Kidney epithelial cell (primary cell): ENCODE measurements around the gene PRKCQ. TPM values are rescaled to one million over a fixed set of nuclear protein-coding genes. Genes with fewer than 3 reads are reported as not detected.

ENCODE experiments used
- DNase-seq: peaks from one replicate; pipeline ENCODE4 v3.0.0-alpha.2; 2010; ENCODE audit warnings: low read depth
- H3K27me3 ChIP-seq: 2 replicates; pipeline ENCODE4 v1.6.0; 2011; ENCODE audit warnings: low read length; ENCODE audit not compliant: control insufficient read depth, insufficient read depth
- H3K36me3 ChIP-seq: 2 replicates; pipeline ENCODE4 v1.5.1; 2011; ENCODE audit warnings: low read length; ENCODE audit not compliant: control insufficient read depth, insufficient read depth
- H3K4me3 ChIP-seq: 2 replicates; pipeline ENCODE4 v1.5.1; 2011; ENCODE audit warnings: low read depth, mild to moderate bottlenecking, control low read depth, low read length
- total RNA-seq: library from RNA; depleted of rRNA; stranded (reverse); fragments of >200 nt; gene quantifications from 2 replicates; pipeline ENCODE4 v1.2.3, GENCODE V29; 2015
- TF ChIP-seq, protein P1 (sequence below): IDR thresholded peaks from 2 replicates; pipeline ENCODE4 v1.5.1; 2011; ENCODE audit warnings: mild to moderate bottlenecking, moderate library complexity, low read length, control low read depth, inconsistent platforms; ENCODE audit not compliant: insufficient read depth, poor library complexity, severe bottlenecking

PRKCQ gene
- total RNA-seq = 7.7 and 8.1 TPM in 2 replicates

DNA sequence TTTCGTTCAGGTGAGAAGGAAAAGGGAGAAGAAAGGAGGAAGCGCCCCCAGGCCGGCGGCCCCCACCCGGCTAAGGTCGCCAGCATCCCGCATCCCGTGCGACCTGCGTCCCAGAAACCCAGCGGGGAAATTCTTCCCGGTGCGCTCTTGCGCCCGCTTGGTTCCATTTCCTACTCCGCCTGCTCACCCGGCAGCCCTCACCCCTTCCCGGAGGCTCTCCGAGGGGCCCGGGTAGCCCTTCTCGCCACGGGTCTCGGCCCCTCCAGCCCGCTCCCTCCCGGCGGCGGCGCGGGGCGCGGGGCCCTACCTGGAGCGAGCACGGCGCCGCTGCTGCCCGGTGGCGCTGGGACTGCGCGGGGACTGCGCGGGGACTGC, at the start of gene PRKCQ:
TSS of gene PRKCQ (minus strand) at position 373 of the 375 bp plus-strand sequence. CDS start 65,141 bp downstream, outside the sequence.
- Histone ChIP-seq H3K4me3 (peak within 1 kb of the TSS; percentile 71), H3K36me3 (no peaks in the 10 kb centered on the region), H3K27me3 (no peaks in the 10 kb centered on the region)
- no peak for DNase-seq
- TF ChIP-seq, protein P1, sequence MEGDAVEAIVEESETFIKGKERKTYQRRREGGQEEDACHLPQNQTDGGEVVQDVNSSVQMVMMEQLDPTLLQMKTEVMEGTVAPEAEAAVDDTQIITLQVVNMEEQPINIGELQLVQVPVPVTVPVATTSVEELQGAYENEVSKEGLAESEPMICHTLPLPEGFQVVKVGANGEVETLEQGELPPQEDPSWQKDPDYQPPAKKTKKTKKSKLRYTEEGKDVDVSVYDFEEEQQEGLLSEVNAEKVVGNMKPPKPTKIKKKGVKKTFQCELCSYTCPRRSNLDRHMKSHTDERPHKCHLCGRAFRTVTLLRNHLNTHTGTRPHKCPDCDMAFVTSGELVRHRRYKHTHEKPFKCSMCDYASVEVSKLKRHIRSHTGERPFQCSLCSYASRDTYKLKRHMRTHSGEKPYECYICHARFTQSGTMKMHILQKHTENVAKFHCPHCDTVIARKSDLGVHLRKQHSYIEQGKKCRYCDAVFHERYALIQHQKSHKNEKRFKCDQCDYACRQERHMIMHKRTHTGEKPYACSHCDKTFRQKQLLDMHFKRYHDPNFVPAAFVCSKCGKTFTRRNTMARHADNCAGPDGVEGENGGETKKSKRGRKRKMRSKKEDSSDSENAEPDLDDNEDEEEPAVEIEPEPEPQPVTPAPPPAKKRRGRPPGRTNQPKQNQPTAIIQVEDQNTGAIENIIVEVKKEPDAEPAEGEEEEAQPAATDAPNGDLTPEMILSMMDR = no peak

DNA sequence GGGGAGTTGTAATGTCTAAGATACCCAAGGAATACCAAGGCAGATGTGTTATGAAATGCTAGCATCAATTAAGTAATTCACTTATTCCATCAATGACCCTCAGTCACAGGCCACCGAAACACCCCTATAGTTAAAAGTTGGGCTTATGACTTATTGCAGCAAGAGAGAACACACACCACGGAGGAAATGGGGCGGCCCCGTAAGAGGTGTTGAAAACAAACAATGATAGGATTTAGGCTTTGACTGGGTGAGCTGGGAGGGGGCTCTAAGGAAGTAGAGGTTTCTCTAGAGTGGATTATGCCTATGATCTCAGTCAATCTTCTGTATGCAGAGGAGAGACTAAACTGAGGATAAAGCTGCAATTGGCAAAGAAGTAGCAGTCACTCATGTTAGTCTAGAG, 45.4 kb upstream of the PRKCQ start:
- H3K36me3 ChIP-seq = no peaks in the 10 kb centered on the region
- no peak for DNase-seq
- H3K27me3 ChIP-seq = no peaks in the 10 kb centered on the region
- TF ChIP-seq, protein P1 = no peak
- H3K4me3 ChIP-seq = no peak overlapping the region

DNA sequence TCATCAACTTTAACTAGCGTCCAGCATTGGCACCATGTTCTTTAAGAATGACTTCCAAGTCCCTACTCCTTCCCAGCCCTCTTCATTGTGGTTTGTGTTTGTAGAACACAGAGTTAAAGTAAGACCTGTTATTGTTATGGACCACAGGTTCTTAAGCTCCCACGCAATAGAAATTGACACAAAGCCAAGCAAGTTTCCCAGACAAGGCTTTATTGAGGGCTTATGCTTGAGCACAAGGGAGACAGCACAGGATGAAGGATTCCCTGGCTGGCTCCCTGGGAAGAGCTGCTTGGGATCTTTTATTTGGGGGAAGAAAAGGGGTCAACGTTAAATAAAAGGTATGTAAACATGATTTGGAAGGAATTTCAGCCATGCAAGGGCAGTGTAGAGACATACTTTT, 44.3 kb upstream of the PRKCQ start:
- Histone ChIP-seq H3K4me3 (no peak overlapping the region), H3K36me3 (no peaks in the 10 kb centered on the region), H3K27me3 (no peaks in the 10 kb centered on the region)
- TF ChIP-seq, protein P1 = no peak
- no peak for DNase-seq

DNA sequence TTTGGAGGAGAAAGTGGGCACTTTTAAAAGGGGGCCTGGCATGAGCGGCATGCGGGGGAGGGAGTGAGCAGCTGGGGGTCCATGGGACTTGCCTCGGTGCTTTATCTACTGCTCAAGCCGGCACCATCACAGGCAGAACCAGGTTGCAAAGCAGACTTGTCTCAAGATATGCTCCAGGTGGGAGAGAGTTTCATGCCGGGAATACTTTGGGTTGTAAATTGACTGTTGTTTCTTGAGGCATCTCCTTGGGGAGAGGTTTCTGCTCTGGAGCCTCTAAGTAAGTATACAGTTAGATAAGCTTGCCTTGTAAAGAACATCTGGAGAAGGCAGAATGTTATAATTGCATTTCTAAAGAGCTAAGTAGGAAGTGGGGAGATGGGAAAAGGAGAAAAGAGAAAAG, 42.8 kb upstream of the PRKCQ start:
- Histone ChIP-seq H3K36me3 (no peaks in the 10 kb centered on the region), H3K27me3 (no peaks in the 10 kb centered on the region), H3K4me3 (no peak overlapping the region)
- no peak for DNase-seq
- TF ChIP-seq, protein P1 = no peak

DNA sequence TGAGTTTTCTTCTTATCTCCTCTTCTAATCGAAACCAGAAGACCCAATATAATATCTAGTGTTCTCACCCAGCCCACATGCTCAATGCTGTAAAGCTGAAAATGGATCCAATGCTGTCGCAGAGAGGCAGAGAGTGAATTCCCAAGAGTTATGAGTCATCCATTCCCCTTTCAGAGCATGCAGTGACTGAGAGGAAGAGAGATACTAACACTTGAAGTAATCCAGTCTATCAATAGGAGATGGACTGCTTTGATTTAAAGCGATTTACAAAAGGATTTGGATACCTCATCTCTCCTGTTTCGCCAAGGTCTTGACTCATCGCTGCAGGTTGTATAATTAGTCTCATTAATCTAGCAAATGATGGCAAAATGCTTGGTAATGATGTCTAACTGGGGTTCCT, 41.5 kb upstream of the PRKCQ start:
- no peaks in the 10 kb centered on the region for H3K36me3 ChIP-seq
- DNase-seq = no peak
- TF ChIP-seq, protein P1 = no peak
- no peaks in the 10 kb centered on the region for H3K27me3 ChIP-seq
- no peak overlapping the region for H3K4me3 ChIP-seq

DNA sequence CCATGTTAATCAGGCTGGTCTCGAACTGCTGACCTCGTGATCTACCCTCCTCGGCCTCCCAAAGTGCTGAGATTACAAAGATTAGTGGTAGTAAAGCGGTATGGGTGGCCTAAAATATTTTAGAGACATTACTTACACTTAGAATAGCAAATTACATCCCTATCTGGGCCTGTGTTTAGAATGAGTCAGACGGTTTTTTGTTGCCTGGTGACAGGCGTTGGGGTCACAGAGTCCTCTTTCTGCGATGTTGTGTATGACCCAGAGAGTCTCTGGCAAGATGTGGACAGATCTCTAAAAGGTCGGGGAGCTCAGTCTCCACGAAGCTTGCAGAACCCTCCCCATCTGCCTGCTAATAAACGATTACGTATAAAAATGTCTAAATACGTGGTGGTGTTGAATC, 39.6 kb upstream of the PRKCQ start:
- H3K4me3 ChIP-seq = no peak overlapping the region
- no peaks in the 10 kb centered on the region for H3K36me3 ChIP-seq
- TF ChIP-seq, protein P1 = no peak
- no peak for DNase-seq
- no peaks in the 10 kb centered on the region for H3K27me3 ChIP-seq
